Measurements from ENCODE around the gene ZNF385B.
"Not testable (repeated sequence)": the region's sequence is repeated elsewhere in the genome, so short reads cannot be mapped to it uniquely, and the experiment has no call there.

Gene ZNF385B

GRCh38 chr2:179671043-179671981 lies 190.1 kb downstream of the ZNF385B start:
- no peak for DNase-seq

GRCh38 chr2:179669196-179669595 lies 192.2 kb downstream of the ZNF385B start:
- DNase-seq, result no peak

GRCh38 chr2:179664972-179665812 lies 196.2 kb downstream of the ZNF385B start:
- DNase-seq, result no peak

- DNase-seq, result no peak
Observed at GRCh38 chr2:179661986-179662385, 199.4 kb downstream of the ZNF385B start.

GRCh38 chr2:179657068-179657595 lies 204.3 kb downstream of the ZNF385B start:
- DNase-seq, result no peak

DNA sequence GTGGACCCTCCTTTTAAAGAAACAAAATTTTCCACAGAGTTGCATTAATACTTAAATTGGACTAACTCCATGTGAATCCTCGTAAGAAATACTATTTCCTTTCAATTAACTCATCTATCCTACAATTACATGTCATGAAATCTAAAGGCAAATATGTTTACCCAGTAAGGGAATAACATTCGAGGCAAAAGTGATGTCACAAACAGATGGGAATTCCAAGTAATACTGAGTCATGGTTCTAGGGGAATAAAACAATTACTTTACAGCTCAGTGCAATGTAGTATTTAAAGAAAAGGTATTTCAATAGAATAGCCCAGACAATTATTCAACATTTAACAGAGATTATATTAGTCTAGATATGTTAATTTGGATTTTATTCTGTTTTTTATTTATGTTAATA lies 205.8 kb downstream of the ZNF385B start:
- no peak for DNase-seq

DNA sequence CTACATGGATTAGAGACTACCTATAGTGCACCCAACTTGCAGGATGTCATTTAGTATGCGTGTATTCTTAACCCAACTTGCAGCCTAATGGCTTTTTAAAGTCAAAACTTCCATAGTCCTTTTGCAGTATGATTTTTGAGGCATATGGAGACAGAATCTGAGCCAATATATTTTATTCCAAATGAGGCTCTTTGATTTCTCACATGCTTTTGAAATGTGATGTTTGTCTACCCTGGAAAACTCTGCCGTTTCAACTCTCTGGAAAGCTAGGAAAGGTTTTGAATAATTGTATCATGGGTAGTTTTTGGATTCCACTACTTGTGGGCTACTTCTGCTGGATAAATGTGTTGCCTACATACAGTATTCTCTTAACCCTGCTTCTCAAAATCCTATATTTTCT lies 206.6 kb downstream of the ZNF385B start:
- no peak for DNase-seq

GRCh38 chr2:179652296-179652695 lies 209.1 kb downstream of the ZNF385B start:
- no peak for DNase-seq

DNA sequence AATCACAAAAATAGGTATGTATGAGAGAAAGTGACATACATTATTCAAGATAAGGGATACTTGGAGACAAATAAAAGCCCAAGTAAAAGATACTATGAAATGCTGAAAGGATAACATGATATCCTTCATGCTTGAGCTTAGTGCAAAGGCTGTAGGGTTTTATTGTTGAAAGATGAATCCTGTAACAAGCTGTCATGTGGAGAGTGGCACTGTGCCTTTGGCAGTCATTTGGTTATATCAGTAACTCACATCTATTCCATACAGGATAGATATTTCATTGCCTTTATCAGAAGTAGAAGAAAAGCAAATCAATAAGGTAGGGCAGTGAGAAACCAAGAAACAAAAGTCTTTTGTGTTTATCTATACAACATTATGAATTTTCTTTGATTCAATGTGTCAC lies 211.0 kb downstream of the ZNF385B start:
- no peak for DNase-seq

DNA sequence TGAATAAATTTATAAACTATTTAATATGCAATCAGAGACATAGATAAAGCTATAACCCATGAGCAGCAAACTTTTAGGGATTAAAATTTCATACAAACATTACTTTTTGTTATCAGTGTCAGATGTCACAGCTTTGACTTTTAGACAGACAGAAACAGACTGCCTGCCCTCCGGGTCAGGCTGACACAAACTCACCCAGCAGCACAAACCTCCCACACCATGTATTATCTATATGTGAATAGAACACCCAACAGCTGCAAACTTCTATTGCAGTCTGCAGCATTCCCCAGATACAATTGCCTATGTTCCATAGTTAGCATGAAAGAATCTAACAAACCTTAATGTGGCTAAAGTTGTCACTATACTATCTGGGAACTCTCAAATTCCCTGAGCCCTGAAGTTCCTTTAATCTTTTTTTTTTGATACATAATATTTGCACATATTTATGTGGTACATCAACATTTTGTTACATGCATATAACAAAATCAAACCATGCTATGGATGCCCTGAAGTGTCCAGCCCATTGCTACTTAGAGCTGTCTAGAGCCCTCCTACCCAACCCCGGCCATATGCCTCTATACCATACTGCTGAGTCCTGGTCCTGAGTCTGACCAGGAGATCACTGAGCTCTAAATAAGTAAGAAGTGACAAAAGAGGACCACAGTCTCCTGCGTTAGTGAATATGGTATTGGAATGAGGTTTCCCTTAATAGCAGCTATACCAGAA lies 214.4 kb downstream of the ZNF385B start:
- no peak for DNase-seq

- no peak for DNase-seq
Observed at GRCh38 chr2:179646173-179646769, 215.1 kb downstream of the ZNF385B start.

DNA sequence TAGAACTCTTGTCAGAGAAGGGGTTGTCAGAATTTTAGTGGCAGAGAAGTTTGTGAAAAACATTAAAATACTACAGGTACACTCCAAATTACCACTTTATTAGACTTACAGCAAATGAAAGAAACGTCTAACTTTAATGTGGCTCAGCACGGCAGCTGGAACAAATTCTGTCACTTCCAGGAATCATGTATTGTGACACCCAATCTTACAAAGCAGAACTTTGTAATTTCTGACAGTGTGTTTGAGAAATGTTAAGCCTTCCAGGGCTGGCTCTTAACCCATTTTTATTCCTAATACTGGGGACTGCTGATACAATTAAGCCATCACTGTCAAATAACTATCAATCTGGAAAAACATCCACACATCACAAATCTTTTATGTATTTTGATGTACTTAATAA lies 216.4 kb downstream of the ZNF385B start:
- DNase-seq, result no peak

DNA sequence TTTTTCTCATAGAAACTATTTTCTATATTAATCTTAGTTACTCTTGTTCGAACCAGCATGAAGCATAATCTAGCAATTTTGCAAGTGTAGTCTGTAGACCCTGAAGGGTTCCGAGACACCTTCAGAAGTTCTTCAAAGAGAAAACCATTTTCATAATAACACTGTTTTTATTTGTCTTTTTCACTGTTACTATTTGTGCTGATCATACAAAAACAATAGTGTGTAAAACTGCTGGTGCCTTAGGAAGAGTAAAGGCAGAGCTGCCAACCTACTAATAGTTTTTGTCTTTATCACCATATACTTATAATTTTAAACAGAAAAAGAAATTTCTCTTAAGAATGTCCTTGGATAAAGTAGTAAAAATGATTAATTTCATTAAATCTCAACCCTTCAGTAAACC lies 218.9 kb downstream of the ZNF385B start:
- DNase-seq, result no peak

DNA sequence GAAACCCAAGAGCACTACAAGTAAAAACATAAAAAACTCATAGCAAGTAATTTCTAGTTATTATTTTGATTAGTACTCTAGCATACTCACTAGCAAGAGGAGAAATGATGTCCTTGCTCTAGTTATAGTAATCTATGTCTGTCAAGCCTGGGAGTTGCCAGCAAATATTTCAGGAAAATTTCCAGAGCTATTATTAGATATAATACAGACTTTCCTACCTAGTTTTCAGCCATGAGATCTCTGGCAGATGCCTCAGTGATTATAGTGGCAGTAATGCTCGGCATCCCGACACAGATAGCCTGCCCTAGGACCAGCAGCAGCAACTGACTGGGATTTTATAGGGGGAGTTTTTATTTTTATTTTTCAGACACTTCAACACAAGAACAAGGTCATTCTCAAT lies 224.4 kb downstream of the ZNF385B start:
- no peak for DNase-seq

DNA sequence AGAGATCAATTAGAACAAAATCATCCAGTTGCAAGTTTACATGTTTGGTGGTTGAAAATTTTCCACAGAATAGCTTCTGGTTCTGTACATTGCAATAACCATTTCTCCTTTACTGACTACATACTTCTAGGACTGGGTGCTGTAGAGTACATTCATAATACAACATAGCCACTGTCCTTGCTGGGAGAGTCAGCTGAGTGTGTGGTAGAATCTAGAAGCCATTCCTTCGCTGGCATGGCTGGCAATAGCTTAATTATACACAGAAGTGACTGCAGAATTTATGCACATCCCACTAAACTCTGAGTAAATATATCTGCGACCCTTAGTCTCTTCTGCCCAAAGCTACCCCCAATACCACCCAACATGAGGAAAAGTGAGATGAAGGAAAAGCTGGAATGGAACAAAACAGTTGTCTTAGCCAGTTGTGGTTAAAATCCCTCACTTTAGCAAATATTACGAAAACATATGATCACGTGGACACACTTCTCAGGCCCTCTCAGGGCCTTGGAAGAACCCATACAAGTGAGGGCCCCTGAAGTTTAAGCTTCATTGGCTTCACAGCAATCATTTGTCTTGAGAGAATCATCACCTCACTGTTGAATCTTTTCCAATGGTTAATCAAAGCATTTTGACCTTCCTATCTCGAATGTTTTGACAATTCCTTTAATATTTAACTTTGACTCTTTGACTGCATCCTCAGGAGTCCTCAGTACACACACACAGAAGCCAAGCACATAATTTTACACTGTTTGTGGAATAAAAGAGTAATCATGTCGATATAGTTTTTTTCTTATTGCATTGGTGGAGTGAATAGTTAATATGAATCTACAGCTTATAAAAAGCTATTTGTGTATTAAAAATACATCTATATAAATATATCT lies 225.1 kb downstream of the ZNF385B start:
- no peak for DNase-seq

GRCh38 chr2:179631769-179632385 lies 229.5 kb downstream of the ZNF385B start:
- DNase-seq, result not testable (repeated sequence)

- DNase-seq, result not testable (repeated sequence)
Observed at GRCh38 chr2:179629776-179630175, 231.6 kb downstream of the ZNF385B start.

DNA sequence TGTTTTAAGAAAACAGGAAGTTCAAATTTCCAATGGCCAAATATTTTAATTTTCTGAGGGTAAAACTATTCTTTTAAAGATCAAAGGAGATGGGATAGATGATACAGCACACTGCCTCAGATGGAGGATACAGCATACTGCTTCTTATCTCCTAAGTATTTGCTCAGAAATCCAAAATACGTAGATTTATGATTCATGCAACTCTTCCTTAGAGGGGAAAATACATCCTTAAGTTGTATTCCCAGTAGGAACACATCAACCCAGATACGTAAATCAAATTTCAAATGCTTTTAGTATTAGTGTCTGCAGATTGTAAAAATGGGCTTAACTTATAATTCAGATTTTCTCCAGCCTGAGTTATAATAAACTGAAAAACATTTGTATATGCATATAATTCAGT lies 235.2 kb downstream of the ZNF385B start:
- DNase-seq, result no peak

- DNase-seq, result no peak
Observed at GRCh38 chr2:179622635-179623300, 238.6 kb downstream of the ZNF385B start.

GRCh38 chr2:179622112-179622511 lies 239.3 kb downstream of the ZNF385B start:
- no peak for DNase-seq

Data from activated CD8-positive, alpha-beta memory T cell treated with anti-CD3 and anti-CD28 coated beads, Interleukin-2, amount 50 U/mL, for 48 hours (primary cell).